Measurements from ENCODE around the gene GRIN3A.
A peak's percentile ranks its signal among the peaks of the same experiment; 100 is the strongest.
"Not testable (repeated sequence)": the region's sequence is repeated elsewhere in the genome, so short reads cannot be mapped to it uniquely, and the experiment has no call there.

Gene GRIN3A

DNA sequence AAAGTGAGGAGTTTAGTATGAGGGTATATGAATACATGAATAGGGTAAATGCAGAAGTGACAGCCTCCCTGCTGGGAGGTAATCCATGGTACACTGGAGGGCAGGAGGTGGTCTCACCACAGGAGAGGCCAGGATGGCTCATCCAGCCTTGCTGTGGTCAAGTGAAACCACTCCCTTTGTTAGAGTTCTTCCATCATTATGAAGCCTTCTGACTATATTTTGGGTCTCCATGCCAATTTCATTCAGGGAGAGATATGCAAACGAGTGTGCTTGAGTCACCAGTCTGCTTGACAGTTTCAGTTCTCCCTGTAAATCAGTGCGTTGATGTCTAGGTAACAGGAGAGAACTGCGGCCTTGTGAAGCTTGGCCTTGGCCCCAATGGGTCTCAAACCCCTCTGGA is 160.1 kb downstream of the GRIN3A start:
- DNase-seq (ENCODE audit: low spot score), result no peak

DNA sequence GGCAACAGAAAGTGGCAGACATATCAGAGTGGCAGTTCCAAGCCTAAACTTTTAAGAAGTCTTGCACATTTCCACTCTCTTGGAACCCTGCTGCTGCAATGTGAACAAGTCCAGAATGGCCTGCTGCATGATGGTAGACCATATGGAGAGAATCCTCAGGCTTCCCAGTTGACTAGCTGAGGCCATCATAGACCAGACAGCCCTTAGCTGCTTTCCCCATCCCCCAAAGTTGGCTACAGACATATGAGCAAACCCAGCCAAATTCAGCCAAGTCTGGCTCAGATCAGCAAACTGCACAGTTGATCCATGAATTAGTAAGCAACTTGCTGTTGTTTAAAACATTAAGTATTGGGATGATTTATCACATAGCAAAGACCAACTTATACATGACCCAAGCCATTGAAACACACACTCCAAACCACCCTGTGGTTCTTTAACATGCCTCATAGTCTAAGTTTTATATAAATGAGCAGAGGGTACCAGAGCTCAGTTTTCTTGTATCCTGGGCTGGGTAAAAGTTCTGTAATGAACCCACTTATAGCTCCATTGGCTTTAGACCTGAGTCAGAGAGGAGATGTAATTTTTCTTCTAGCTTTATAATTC is 163.6 kb downstream of the GRIN3A start:
- no peak for DNase-seq (ENCODE audit: low spot score)

DNA sequence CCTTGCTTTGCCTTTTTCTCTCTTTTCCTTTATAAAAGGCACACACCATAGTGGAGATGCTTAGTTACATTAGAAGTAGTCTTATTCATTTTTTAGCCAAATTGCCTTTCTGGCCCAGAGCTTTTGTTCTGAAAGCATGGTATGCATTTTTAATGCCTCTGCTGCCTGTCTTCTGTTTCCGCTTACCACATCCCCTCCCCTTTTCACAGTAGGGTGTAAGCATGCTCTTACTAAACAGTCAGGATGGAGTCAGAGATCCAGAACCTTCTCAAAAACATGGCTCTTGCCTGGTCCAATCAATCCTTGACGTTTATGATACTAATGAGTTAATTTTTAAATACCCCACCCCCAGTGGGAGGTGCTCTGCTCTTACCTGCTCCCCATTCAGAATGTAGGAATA is 166.1 kb downstream of the GRIN3A start:
- DNase-seq (ENCODE audit: low spot score), result no peak

DNA sequence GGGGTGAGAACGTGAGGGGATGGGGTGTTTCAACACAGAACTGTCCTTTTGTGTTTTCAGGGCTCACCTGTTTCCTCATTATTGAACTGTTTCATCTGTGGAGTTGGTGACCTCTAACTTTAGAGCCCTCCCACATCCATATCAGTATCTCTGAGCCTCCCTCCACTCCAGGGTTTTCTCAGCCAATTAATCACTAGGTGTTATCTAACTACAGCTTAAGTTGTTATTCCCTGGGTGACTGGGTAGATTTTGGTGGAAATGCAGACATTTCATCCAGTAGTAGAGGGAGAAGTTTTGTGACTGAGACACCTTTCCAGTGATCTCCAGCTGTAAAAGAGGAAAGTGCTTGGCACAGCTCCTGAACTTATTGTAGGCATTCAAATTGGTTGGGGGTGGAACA is 167.3 kb downstream of the GRIN3A start:
- peak; percentile 52 for DNase-seq (ENCODE audit: low spot score)

GRCh38 chr9:101569741-101570501 is 168.5 kb downstream of the GRIN3A start:
- peak; percentile 75 for DNase-seq (ENCODE audit: low spot score)

- peak; percentile 19 for DNase-seq (ENCODE audit: low spot score)
Measured at GRCh38 chr9:101567725-101568350, 170.6 kb downstream of the GRIN3A start.

- DNase-seq (ENCODE audit: low spot score), result peak; percentile 68
Measured at GRCh38 chr9:101566904-101567724, 171.3 kb downstream of the GRIN3A start.

DNA sequence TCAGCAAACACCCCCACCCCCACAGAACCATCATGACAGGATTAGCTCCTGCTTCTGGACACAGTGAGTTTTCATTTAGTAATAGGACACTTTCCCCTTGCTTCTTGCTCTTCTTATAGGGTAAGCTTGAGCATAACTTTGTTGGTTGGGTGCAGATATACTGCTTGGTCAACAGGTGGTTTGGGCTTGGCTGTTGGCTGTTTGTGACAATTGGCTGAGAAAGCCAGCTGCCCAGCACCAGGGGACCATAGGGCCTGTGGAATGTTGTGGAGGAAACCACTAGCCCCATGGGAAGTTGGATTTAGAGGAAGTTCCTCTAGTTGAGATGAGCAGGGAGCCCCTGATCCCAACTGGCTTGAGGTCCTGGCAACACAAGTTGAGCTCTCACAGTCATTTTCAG is 174.2 kb downstream of the GRIN3A start:
- DNase-seq (ENCODE audit: low spot score), result no peak

DNA sequence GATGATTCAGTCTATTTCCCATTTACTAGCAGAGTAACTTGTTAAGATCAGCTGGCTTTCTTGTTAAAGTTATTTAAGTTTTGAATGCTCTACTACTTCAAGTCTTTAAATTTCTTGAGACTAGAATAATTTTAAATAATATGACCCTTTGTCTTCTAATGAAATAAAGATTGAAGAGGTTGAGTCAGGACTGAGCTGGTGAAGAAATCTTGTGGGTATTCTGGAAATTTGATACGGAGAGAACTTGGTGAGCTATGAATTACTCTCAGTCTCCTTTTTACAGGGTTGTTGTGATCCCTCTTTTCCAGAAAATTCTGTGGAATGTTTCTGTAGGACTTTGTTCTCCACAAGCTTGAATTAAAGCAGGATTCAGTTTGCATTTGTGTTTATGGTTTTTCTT is 175.5 kb downstream of the GRIN3A start:
- DNase-seq (ENCODE audit: low spot score), result no peak

DNA sequence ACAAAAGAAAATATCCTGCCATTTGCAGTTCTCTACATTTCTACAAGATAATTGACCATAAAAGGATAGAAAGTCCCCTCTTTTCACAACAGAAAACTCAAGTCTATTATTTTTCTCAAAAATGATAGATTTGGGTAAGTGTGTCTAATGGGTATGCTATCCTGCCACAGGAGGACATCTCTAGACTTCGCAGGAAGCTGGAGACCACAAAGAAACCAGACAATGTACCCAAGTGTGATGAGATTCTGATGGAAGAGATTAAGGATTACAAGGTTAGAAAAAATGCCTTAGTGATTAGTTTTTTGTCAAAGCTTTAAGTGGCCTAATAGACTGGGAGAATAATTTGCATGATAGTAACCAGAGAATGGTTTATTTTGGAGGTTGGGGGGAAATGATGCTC is 176.7 kb downstream of the GRIN3A start:
- no peak for DNase-seq (ENCODE audit: low spot score)

- not testable (repeated sequence) for DNase-seq (ENCODE audit: low spot score)
Measured at GRCh38 chr9:101549472-101550098, 188.9 kb downstream of the GRIN3A start.

DNA sequence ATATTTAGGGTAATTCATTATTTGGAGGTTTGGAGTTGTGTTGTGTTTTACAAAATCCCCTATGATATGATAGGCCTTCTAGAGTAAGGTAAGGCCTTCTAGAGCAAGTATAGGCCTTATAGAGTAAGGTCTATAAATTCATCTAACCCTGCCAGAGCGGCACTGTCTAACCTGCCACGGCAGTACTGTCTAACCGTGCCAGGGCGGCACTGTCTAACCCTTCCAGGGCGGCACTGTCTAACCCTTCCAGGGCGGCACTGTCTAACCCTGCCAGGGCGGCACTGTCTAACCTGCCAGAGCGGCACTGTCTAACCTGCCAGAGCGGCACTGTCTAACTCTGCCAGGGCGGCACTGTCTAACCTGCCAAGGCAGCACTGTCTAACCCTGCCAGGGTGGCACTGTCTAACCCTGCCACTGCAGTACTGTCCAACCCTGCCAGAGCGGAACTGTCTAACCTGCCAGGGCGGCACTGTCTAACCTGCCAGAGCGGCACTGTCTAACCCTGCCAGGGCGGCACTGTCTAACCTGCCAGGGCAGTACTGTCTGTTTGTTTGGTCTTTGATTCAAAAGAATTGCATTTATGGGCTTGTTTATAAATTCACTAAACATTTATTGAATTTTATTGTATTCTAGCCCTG is 195.2 kb downstream of the GRIN3A start:
- no peak for DNase-seq (ENCODE audit: low spot score)

GRCh38 chr9:101540069-101540468 is 198.4 kb downstream of the GRIN3A start:
- no peak for DNase-seq (ENCODE audit: low spot score)

DNA sequence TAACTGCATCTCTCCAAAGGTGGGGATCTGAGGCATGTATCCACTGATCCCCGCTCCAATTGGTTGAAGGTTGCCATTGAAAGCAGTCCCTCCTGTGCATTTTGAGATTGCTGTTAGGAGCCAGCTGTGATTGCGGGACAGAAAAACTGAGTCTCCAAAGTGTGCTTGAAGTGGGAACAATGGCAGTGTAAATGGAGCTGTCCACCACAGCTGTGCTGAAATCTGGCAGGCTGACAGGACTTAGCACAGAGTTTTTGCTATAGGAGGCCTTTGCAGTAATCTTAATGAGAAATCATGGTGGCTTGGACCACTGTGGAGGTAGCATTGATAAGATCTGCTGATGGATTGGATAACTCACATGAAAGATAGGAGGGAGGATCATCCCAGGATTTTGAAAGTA is 201.5 kb downstream of the GRIN3A start:
- no peak for DNase-seq (ENCODE audit: low spot score)

DNA sequence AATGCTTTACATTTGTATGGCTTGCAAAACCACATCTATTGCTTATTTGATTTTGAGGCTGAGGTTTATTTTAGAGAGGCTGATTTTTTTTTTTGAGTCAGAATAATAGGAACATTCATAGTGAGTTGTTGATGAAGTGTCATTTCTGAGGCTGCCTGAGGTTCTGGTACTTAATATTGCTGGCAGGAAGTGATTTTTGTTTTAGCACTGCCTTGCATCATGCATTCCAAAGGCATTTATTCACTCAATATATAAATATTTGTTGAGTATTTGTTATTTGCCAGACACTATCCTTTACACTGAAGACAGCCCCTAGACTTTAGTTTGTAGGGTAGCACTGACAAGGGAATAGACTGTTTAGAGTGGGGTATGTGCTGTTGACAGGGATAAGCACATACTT is 202.1 kb downstream of the GRIN3A start:
- DNase-seq (ENCODE audit: low spot score), result no peak

DNA sequence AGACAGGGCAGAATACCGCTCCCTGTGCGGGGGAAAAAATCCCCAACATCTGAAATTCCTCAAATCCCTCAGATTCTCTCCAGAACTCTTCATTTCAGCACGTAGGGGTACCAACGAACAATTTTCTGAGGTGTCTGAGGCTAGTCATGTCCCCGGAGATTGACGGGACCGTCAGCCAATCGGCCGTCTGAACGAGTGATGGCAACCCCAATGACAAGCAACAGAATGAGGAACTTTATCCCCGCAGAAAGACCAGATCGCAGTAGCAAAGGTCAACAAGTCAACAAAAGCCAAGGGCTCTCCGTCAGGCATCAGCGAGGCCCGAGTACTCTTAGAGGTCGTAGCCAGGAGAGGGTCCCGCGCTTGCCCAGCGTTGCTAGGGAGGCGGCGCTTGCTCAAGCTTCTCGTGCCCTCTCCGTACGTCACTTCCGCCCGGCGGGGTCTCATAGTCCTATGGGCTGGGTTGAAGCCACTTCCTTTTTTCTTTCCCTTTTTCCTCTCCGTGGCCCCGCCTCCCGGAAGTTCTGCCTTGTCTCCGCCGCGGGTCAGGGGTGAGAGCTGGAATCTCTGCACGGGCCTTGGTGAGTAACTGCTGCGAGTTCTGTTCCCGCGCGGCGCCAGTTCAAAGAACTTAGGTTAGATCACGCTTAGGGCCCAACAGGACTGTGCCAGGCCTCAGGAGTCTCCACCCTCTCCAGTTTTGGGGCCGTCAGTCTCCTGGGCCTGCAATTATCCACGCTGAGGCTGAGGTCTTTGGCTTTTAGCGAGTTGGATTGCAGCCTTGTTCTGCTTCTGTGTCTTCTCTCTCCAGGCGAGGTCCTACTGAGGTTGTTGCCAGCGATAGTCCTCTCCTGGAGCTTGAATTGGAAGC is 204.9 kb downstream of the GRIN3A start, which contains the start of gene RNF20:
Gene RNF20 (plus strand): TSS at position 520 of the 871 bp plus-strand sequence. CDS start 1,571 bp downstream, outside the sequence.
- peak; percentile 99 for DNase-seq (ENCODE audit: low spot score)

DNA sequence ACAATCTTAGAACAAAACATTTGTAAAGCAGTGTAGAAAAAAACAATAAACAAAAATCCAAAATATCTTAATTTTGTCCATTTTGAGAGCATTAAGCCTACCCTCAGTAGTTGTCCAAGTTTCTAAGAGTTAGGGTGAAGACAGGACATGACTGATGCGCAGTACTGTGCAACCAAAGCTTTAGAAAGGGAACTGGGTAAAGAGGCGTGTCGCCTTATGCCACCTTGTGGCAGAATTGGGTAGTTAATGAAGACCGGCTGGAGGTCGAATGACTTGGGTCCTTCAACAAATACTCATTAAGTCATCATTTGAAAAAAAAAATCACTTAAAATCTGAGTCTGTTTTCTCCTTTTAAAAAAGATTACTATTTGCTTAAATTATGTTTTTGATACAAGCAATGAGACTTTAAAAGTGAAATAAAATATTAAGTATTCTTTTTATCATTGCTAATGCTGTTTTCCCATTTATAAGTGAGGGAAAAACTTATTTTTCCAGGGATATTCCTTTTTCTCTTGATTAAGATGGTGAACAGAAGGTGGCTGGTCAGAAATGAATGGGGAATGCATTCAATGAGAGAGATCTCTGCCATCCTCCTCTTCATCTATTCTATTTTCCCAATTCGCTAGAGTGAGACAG is 208.3 kb downstream of the GRIN3A start:
- DNase-seq (ENCODE audit: low spot score), result peak; percentile 77

- no peak for DNase-seq (ENCODE audit: low spot score)
Measured at GRCh38 chr9:101528015-101528414, 210.4 kb downstream of the GRIN3A start.

DNA sequence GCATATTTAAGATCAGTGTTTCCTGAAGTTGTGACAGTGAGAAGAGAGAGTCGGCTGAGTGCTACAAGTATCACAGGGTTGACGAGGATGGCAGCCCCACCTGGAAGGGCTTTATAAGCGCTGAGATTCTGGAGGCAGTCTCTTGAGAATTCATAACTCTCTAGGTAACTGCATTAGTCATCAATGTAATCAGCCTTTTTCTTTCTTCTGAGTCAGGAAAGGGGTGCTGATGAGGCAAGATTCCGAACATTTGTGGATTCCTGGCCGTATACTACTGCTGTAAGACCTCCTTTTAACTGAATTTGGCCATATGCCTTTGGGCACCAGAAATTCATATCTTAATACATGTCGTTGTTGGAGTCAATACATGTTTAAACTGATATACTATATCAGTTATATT is 211.4 kb downstream of the GRIN3A start:
- DNase-seq (ENCODE audit: low spot score), result no peak

GRCh38 chr9:101524371-101524770 is 214.1 kb downstream of the GRIN3A start:
- DNase-seq (ENCODE audit: low spot score), result no peak
